GM23338 (cell line): ENCODE results near the gene PSMA3. TPM values are rescaled to one million over a fixed set of nuclear protein-coding genes. Genes with fewer than 3 reads are reported as not detected.

ENCODE experiments used
- ATAC-seq: fragments of 200-7000 bp; cut with Tn5 transposase; 3 replicates; pipeline ENCODE4 v1.9.1; 2020
- DNase-seq: peaks from one replicate; pipeline ENCODE4 v3.0.0-alpha.2; 2015; ENCODE audit warnings: low spot score
- H2AFZ ChIP-seq: fragments of 200-600 bp; sonication (generic); 2 replicates; pipeline ENCODE4 v1.8.0; 2016; ENCODE audit warnings: antibody characterized with exemption, mild to moderate bottlenecking, moderate library complexity
- H3F3A ChIP-seq: fragments of 200-600 bp; sonication (generic); replicated peaks from 2 replicates; pipeline ENCODE4 v1.8.0; 2017; ENCODE audit warnings: antibody characterized with exemption, mixed run types, low read depth
- H3K27ac ChIP-seq: fragments of 200-600 bp; sonication (generic); 2 replicates; pipeline ENCODE4 v1.6.1; 2016; ENCODE audit warnings: low read depth
- H3K27me3 ChIP-seq: fragments of 200-600 bp; sonication (generic); 2 replicates; pipeline ENCODE4 v1.8.0; 2016; ENCODE audit warnings: mild to moderate bottlenecking, mixed run types, moderate library complexity; ENCODE audit not compliant: insufficient read depth
- H3K36me3 ChIP-seq: fragments of 200-600 bp; sonication (generic); 2 replicates; pipeline ENCODE4 v1.8.0; 2016; ENCODE audit warnings: mild to moderate bottlenecking; ENCODE audit not compliant: insufficient read depth
- H3K4me1 ChIP-seq: fragments of 200-600 bp; sonication (generic); 2 replicates; pipeline ENCODE4 v1.8.0; 2016; ENCODE audit warnings: mild to moderate bottlenecking, moderate library complexity; ENCODE audit not compliant: insufficient read depth
- H3K4me2 ChIP-seq: fragments of 200-600 bp; sonication (generic); 2 replicates; pipeline ENCODE4 v1.7.1; 2017; ENCODE audit warnings: mixed run types
- H3K4me3 ChIP-seq: fragments of 200-600 bp; sonication (generic); 2 replicates; pipeline ENCODE4 v1.6.1; 2016; ENCODE audit warnings: mixed run types
- H3K79me2 ChIP-seq: fragments of 200-600 bp; sonication (generic); replicated peaks from 2 replicates; pipeline ENCODE4 v1.8.0; 2017; ENCODE audit warnings: mild to moderate bottlenecking; ENCODE audit not compliant: insufficient read depth
- H3K9me2 ChIP-seq: fragments of 200-600 bp; sonication (generic); 2 replicates; pipeline ENCODE4 v1.8.0; 2017; ENCODE audit not compliant: insufficient read depth
- H4K20me1 ChIP-seq: fragments of 200-600 bp; sonication (generic); replicated peaks from 2 replicates; pipeline ENCODE4 v1.8.0; 2017; ENCODE audit warnings: mild to moderate bottlenecking; ENCODE audit not compliant: insufficient read depth
- H3K27ac Mint-ChIP-seq: 2 replicates; pipeline ENCODE4 v1.8.0; 2020; ENCODE audit warnings: inconsistent platforms, mild to moderate bottlenecking, moderate library complexity, mixed read lengths
- H3K27me3 Mint-ChIP-seq: 3 replicates; pipeline ENCODE4 v1.8.0; 2022; ENCODE audit warnings: low read depth, mild to moderate bottlenecking, moderate library complexity, mixed read lengths, inconsistent platforms; ENCODE audit not compliant: insufficient read depth, poor library complexity
- H3K36me3 Mint-ChIP-seq: 3 replicates; pipeline ENCODE4 v1.8.0; 2021; ENCODE audit warnings: low read depth, mild to moderate bottlenecking, inconsistent platforms, moderate library complexity, mixed read lengths
- H3K4me1 Mint-ChIP-seq: 3 replicates; pipeline ENCODE4 v1.8.0; 2020; ENCODE audit warnings: mild to moderate bottlenecking, inconsistent platforms, mixed read lengths
- H3K4me3 Mint-ChIP-seq: 3 replicates; pipeline ENCODE4 v1.8.0; 2021; ENCODE audit warnings: moderate library complexity, mild to moderate bottlenecking, inconsistent platforms, mixed read lengths
- H3K9me3 Mint-ChIP-seq: 3 replicates; pipeline ENCODE4 v1.8.0; 2020; ENCODE audit warnings: moderate library complexity, mild to moderate bottlenecking, inconsistent platforms, mixed read lengths
- CREB1 ChIP-seq: fragments of 250-450 bp; sonication (Bioruptor Pico); IDR thresholded peaks from 2 replicates; pipeline ENCODE4 v1.5.0; 2020; ENCODE audit warnings: low read depth, mild to moderate bottlenecking, moderate library complexity
- CTCF ChIP-seq, 2 experiments: fragments of 200-600 bp in 1 of 2; sonication (generic) in 1 of 2; conservative IDR thresholded peaks; 2 replicates each; pipeline versions ENCODE4 v1.5.1 to v1.6.1; 2016 to 2017; ENCODE audit warnings: antibody characterized with exemption in 2 of 2, low read depth in 2 of 2, mild to moderate bottlenecking in 2 of 2, moderate library complexity in 1 of 2
- ETS1 ChIP-seq: IDR thresholded peaks from 2 replicates; pipeline ENCODE4 v1.6.1; 2016; ENCODE audit warnings: antibody characterized with exemption
- EZH2 ChIP-seq: fragments of 200-600 bp; sonication (generic); IDR thresholded peaks from one replicate; pipeline ENCODE4 v1.8.0; 2017; ENCODE audit warnings: antibody characterized with exemption, mild to moderate bottlenecking, low read depth; ENCODE audit not compliant: unreplicated experiment
- EZH2phosphoT487 ChIP-seq: fragments of 200-600 bp; sonication (generic); IDR thresholded peaks from one replicate; pipeline ENCODE4 v1.8.1; 2018; ENCODE audit warnings: antibody characterized with exemption; ENCODE audit not compliant: unreplicated experiment
- JUNB ChIP-seq: IDR thresholded peaks from one replicate; pipeline ENCODE4 v1.6.1; 2016; ENCODE audit warnings: antibody characterized with exemption; ENCODE audit not compliant: unreplicated experiment
- NANOG ChIP-seq: IDR thresholded peaks from 2 replicates; pipeline ENCODE4 v1.6.1; 2016; ENCODE audit warnings: antibody characterized with exemption, borderline replicate concordance
- POLR2AphosphoS5 ChIP-seq: IDR thresholded peaks from 2 replicates; pipeline ENCODE4 v1.6.1; 2016; ENCODE audit warnings: antibody characterized with exemption, low read depth
- REST ChIP-seq: IDR thresholded peaks from one replicate; pipeline ENCODE4 v1.6.1; 2018; ENCODE audit warnings: antibody characterized with exemption; ENCODE audit not compliant: unreplicated experiment
- STAT1 ChIP-seq: IDR thresholded peaks from one replicate; pipeline ENCODE4 v1.6.1; 2016; ENCODE audit warnings: antibody characterized with exemption; ENCODE audit not compliant: unreplicated experiment
- ZNF114 ChIP-seq: fragments of 250-450 bp; sonication (Bioruptor Pico); IDR thresholded peaks from 2 replicates; pipeline ENCODE4 v1.5.0; 2020; ENCODE audit warnings: mild to moderate bottlenecking, moderate library complexity
- ZNF331 ChIP-seq: fragments of 250-450 bp; sonication (Bioruptor Pico); IDR thresholded peaks from 2 replicates; pipeline ENCODE4 v1.5.0; 2020; ENCODE audit warnings: low read depth, mild to moderate bottlenecking, moderate library complexity
- ZNF462 ChIP-seq: fragments of 250-450 bp; sonication (Bioruptor Pico); IDR thresholded peaks from 2 replicates; pipeline ENCODE4 v1.5.0; 2020; ENCODE audit warnings: mild to moderate bottlenecking, moderate library complexity
- polyA plus RNA-seq: library from polyadenylated mRNA; unstranded; fragments of >200 nt; fragmentation: Nextera tagmentation; extraction: Ambion mirVana; gene quantifications from 2 replicates; pipeline ENCODE4 v1.2.1, GENCODE V29; 2016
- total RNA-seq: library from RNA; depleted of rRNA; stranded (reverse); fragments of >200 nt; shearing (Covaris generic); gene quantifications from 2 replicates; pipeline ENCODE4 v1.2.3, GENCODE V29; 2014

The PSMA3 gene
- total and polyA plus RNA-seq, 2 experiments from 2014 or later = 184 to 677 TPM

GRCh38 chr14:58315606-58316005 is 71.0 kb downstream of the PSMA3 start:
- Histone ChIP-seq H3F3A (no peaks in the 10 kb centered on the region), H3K27me3 (no peaks in the 10 kb centered on the region), H2AFZ (no peak overlapping the region), H3K36me3 (peaks cover 5% of the 10 kb centered on the region; the same call in 1 of the 2 replicates), H3K79me2 (no peaks in the 10 kb centered on the region), H4K20me1 (no peaks in the 10 kb centered on the region), H3K4me2 (no peak overlapping the region), H3K27ac (no peak overlapping the region), H3K4me1 (no peaks in the 10 kb centered on the region), H3K9me2 (no peaks in the 10 kb centered on the region), H3K4me3 (no peak overlapping the region)
- Mint-ChIP-seq H3K4me1 (no peaks in the 10 kb centered on the region), H3K9me3 (no peaks in the 10 kb centered on the region), H3K27me3 (peaks cover under 1% of the 10 kb centered on the region), H3K27ac (no peak overlapping the region), H3K4me3 (no peak overlapping the region), H3K36me3 (peaks cover 19% of the 10 kb centered on the region)
- no peak for DNase-seq
- ATAC-seq = no peak
- TF ChIP-seq REST (no peak), JUNB (no peak), EZH2phosphoT487 (no peak), EZH2 (no peak), ETS1 (no peak), CTCF (conservative IDR thresholded peaks at IDR 0.05; ENCODE audit: low read depth in 2 of 2) (no peak), NANOG (no peak), ZNF331 (CRISPR knock-in tag) (no peak), POLR2AphosphoS5 (no peak), ZNF462 (no peak), CREB1 (CRISPR knock-in tag) (no peak), STAT1 (no peak), ZNF114 (CRISPR knock-in tag) (no peak)
